D721Med (cell line): Measurements from ENCODE around the gene IBA57.
"Not testable (repeated sequence)": the region's sequence is repeated elsewhere in the genome, so short reads cannot be mapped to it uniquely, and the experiment has no call there.

Experiments used
- DNase-seq: peaks from one replicate; pipeline ENCODE4 v3.0.0; 2011; ENCODE audit warnings: low spot score; ENCODE audit not compliant: insufficient read length
- FAIRE-seq: peaks from 2 replicates; lab custom pipeline; 2011; peaks lifted over from hg19 to GRCh38; lab: Jason Lieb, UNC
- TF ChIP-seq, protein P1 (sequence below): IDR thresholded peaks from 2 replicates; pipeline ENCODE4 v1.5.1; 2012; ENCODE audit warnings: mild to moderate bottlenecking, control low read depth; ENCODE audit not compliant: insufficient read depth; ENCODE audit errors: missing control alignments

Gene IBA57

DNA sequence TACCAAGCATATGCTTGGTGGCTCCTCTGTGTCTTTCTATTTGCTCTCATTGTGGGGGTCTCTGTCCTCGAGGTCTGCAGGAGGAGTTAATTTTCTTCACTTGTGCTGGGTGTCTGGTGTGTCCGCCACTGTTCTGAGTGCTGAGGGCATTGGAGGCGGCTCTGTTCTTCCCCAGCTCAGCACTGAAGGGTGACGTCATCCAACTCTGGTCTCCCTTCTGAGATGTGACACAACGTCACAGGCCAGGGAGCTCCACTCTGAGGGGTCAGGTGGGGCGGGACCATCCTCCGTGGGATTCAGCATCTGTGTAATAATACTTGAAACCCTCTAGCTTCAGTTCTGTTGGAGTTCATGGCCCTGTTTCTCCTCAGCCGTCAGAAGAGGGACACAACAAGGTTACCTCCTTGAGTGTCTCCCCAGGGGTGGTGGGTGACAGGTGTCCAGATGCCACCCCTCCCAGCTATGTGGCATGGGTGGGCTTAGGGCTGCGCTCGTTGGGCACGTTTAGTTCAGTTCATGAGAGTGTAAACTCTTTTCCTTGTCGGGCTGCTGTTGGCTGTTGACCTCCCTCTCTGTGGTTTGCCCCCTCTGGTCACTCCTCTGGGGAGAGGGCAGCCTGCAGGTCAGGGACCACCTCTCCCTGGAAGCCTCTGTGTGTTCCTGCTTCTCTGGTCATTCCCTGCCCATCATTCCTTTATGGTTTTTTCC lies 3.1 kb downstream of the IBA57 start:
- no peak for FAIRE-seq
- DNase-seq, result no peak
- TF ChIP-seq, protein P1, sequence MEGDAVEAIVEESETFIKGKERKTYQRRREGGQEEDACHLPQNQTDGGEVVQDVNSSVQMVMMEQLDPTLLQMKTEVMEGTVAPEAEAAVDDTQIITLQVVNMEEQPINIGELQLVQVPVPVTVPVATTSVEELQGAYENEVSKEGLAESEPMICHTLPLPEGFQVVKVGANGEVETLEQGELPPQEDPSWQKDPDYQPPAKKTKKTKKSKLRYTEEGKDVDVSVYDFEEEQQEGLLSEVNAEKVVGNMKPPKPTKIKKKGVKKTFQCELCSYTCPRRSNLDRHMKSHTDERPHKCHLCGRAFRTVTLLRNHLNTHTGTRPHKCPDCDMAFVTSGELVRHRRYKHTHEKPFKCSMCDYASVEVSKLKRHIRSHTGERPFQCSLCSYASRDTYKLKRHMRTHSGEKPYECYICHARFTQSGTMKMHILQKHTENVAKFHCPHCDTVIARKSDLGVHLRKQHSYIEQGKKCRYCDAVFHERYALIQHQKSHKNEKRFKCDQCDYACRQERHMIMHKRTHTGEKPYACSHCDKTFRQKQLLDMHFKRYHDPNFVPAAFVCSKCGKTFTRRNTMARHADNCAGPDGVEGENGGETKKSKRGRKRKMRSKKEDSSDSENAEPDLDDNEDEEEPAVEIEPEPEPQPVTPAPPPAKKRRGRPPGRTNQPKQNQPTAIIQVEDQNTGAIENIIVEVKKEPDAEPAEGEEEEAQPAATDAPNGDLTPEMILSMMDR, result no peak

GRCh38 chr1:228169345-228169744 lies 3.7 kb downstream of the IBA57 start:
- FAIRE-seq, result no peak
- TF ChIP-seq, protein P1, result no peak

GRCh38 chr1:228170666-228171065 lies 5.1 kb downstream of the IBA57 start:
- TF ChIP-seq, protein P1, result no peak
- FAIRE-seq, result no peak
- DNase-seq, result no peak

More at GRCh38 chr1:228169345-228169744, 3.7 kb downstream of the IBA57 start:
- DNase-seq, result no peak

GRCh38 chr1:228171221-228171891 lies 5.8 kb downstream of the IBA57 start:
- DNase-seq (no peak), FAIRE-seq (no peak)
- TF ChIP-seq, protein P1, result no peak

GRCh38 chr1:228172591-228173527 lies 7.3 kb downstream of the IBA57 start:
- DNase-seq (no peak), FAIRE-seq (no peak)
- TF ChIP-seq, protein P1, result no peak

DNA sequence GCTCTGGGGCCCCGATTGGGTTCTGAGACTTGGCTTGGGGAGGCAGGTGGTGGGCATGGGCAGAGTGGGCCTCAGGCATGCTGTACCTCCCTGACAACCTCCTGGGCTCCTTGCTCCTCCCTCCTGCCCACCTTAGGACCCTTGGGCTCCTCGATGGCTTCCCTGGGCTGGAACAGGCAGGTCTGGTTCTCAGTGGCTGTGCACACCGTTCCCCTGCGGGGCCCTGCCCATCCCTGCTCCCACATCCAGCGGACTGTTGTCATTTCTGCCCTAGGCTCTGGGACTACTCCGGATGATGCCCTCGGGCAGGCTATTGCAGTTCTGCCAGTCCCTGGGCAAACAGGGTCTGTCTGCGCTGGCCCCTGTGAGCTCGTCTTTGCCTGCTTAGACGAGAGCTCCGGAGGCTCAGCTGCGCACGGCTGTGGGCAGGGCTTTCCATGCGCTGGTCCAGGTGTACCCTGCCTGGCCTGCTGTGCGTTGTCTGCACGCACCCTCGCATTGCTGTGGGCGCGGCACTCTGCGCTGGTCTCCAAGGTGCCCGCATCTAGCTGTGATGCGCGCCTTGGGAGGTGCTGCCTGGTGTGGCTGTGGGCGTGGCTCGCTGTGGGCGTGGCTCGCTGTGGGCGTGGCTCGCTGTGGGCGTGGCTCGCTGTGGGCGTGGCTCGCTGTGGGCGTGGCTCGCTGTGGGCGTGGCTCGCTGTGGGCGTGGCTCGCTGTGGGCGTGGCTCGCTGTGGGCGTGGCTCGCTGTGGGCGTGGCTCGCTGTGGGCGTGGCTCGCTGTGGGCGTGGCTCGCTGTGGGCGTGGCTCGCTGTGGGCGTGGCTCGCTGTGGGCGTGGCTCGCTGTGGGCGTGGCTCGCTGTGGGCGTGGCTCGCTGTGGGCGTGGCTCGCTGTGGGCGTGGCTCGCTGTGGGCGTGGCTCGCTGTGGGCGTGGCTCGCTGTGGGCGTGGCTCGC lies 8.2 kb downstream of the IBA57 start:
- FAIRE-seq, DNase-seq: not testable (repeated sequence)
